Activated CD8-positive, alpha-beta memory T cell treated with anti-CD3 and anti-CD28 coated beads for 24 hours (primary cell): ENCODE results near the gene PRKN.

Source experiments
- DNase-seq: peaks from one replicate; pipeline ENCODE4 v3.0.0-alpha.2; 2020

PRKN gene

GRCh38 chr6:161744211-161745067 is 983.1 kb downstream of the PRKN start:
- DNase-seq: no peak

GRCh38 chr6:161743509-161744178 is 983.9 kb downstream of the PRKN start:
- DNase-seq: no peak

- DNase-seq: no peak
These were observed 987.1 kb downstream of the PRKN start for GRCh38 chr6:161740486-161740885.

GRCh38 chr6:161736781-161737292 is 990.7 kb downstream of the PRKN start:
- no peak for DNase-seq

- no peak for DNase-seq
These were observed 991.2 kb downstream of the PRKN start for GRCh38 chr6:161736326-161736725.

GRCh38 chr6:161732594-161732993 is 995.0 kb downstream of the PRKN start:
- DNase-seq: no peak

GRCh38 chr6:161727083-161727833 is 1000.3 kb downstream of the PRKN start:
- DNase-seq: no peak

- no peak for DNase-seq
These were observed 1005.2 kb downstream of the PRKN start for GRCh38 chr6:161722394-161722793.

- DNase-seq: no peak
These were observed 1006.1 kb downstream of the PRKN start for GRCh38 chr6:161721511-161721910.

- no peak for DNase-seq
These were observed 1011.4 kb downstream of the PRKN start for GRCh38 chr6:161716176-161716575.

GRCh38 chr6:161711938-161712337 is 1015.6 kb downstream of the PRKN start:
- no peak for DNase-seq

- no peak for DNase-seq
These were observed 1016.1 kb downstream of the PRKN start for GRCh38 chr6:161711515-161711914.

GRCh38 chr6:161710698-161711097 is 1016.9 kb downstream of the PRKN start:
- no peak for DNase-seq

- DNase-seq: no peak
These were observed 1026.5 kb downstream of the PRKN start for GRCh38 chr6:161701056-161701455.

- no peak for DNase-seq
These were observed 1030.8 kb downstream of the PRKN start for GRCh38 chr6:161696801-161697200.

GRCh38 chr6:161694995-161695394 is 1032.6 kb downstream of the PRKN start:
- DNase-seq: no peak

GRCh38 chr6:161686655-161687054 is 1040.9 kb downstream of the PRKN start:
- no peak for DNase-seq

GRCh38 chr6:161684731-161685475 is 1042.7 kb downstream of the PRKN start:
- no peak for DNase-seq

GRCh38 chr6:161683400-161683799 is 1044.2 kb downstream of the PRKN start:
- DNase-seq: no peak

- no peak for DNase-seq
These were observed 1044.6 kb downstream of the PRKN start for GRCh38 chr6:161682982-161683381.

- DNase-seq: no peak
These were observed 1047.5 kb downstream of the PRKN start for GRCh38 chr6:161679980-161680538.

GRCh38 chr6:161677188-161677587 is 1050.4 kb downstream of the PRKN start:
- no peak for DNase-seq
